ENCODE results near the gene CMTM8.
"Not testable (repeated sequence)": the region's sequence is repeated elsewhere in the genome, so short reads cannot be mapped to it uniquely, and the experiment has no call there.

CMTM8 gene

GRCh38 chr3:32238453-32239306 is at the start of gene CMTM8:
TSS of gene CMTM8 (plus strand) at chr3:32238680. CDS start at chr3:32238973, 293 bp downstream.
- peak; percentile 18 for DNase-seq

- no peak for DNase-seq
Observed at GRCh38 chr3:32189693-32190092, 48.8 kb upstream of the CMTM8 start.

- DNase-seq: not testable (repeated sequence)
Observed at GRCh38 chr3:32190556-32190955, 47.9 kb upstream of the CMTM8 start.

GRCh38 chr3:32193101-32193500 is 45.4 kb upstream of the CMTM8 start:
- DNase-seq: no peak

- DNase-seq: no peak
Observed at GRCh38 chr3:32194653-32195052, 43.8 kb upstream of the CMTM8 start.

- peak; percentile 12 for DNase-seq
Observed at GRCh38 chr3:32195995-32196540, 42.4 kb upstream of the CMTM8 start.

GRCh38 chr3:32197991-32198390 is 40.5 kb upstream of the CMTM8 start:
- no peak for DNase-seq

GRCh38 chr3:32198714-32199113 is 39.8 kb upstream of the CMTM8 start:
- no peak for DNase-seq

- no peak for DNase-seq
Observed at GRCh38 chr3:32200490-32200889, 38.0 kb upstream of the CMTM8 start.

GRCh38 chr3:32200992-32201758 is 37.3 kb upstream of the CMTM8 start:
- no peak for DNase-seq

GRCh38 chr3:32202496-32202895 is 36.0 kb upstream of the CMTM8 start:
- DNase-seq: no peak

GRCh38 chr3:32203854-32204253 is 34.6 kb upstream of the CMTM8 start:
- DNase-seq: no peak

- no peak for DNase-seq
Observed at GRCh38 chr3:32208447-32208846, 30.0 kb upstream of the CMTM8 start.

GRCh38 chr3:32215185-32215584 is 23.3 kb upstream of the CMTM8 start:
- no peak for DNase-seq

- no peak for DNase-seq
Observed at GRCh38 chr3:32216172-32216783, 22.2 kb upstream of the CMTM8 start.

GRCh38 chr3:32217339-32217738 is 21.1 kb upstream of the CMTM8 start:
- no peak for DNase-seq

GRCh38 chr3:32219537-32219936 is 18.9 kb upstream of the CMTM8 start:
- DNase-seq: no peak

- DNase-seq: no peak
Observed at GRCh38 chr3:32220006-32220405, 18.5 kb upstream of the CMTM8 start.

- DNase-seq: no peak
Observed at GRCh38 chr3:32222950-32223349, 15.5 kb upstream of the CMTM8 start.

GRCh38 chr3:32224016-32224516 is 14.4 kb upstream of the CMTM8 start:
- no peak for DNase-seq

GRCh38 chr3:32226875-32227500 is 11.5 kb upstream of the CMTM8 start:
- no peak for DNase-seq

GRCh38 chr3:32228743-32229142 is 9.7 kb upstream of the CMTM8 start:
- DNase-seq: not testable (repeated sequence)

GRCh38 chr3:32229565-32229964 is 8.9 kb upstream of the CMTM8 start:
- no peak for DNase-seq
